PC-3 (cell line): Measurements from ENCODE around the gene PSMG3. TPM values are rescaled to one million over a fixed set of nuclear protein-coding genes. Genes with fewer than 3 reads are reported as not detected.

Experiments used
- ATAC-seq: fragments of 200-7000 bp; cut with Tn5 transposase; 2 replicates; pipeline ENCODE4 v1.9.1; 2020; ENCODE audit warnings: mild to moderate bottlenecking, moderate library complexity
- BruUV-seq: library from RNA; stranded (reverse); fragments of 400-500 nt; replicated peaks from 2 replicates; lab custom pipeline; 2021; lab: Mats Ljungman, UMichigan
- CTCF ChIA-PET: fragments of 300-600 bp; sonication (Branson Sonifier 250); formaldehyde crosslinking; loops from one replicate; lab custom pipeline; 2022; ENCODE audit warnings: antibody characterized with exemption; lab: Charles Lee
- POLR2A ChIA-PET: fragments of 300-600 bp; sonication (Branson Sonifier 250); formaldehyde crosslinking; loops from one replicate; lab custom pipeline; 2022; ENCODE audit warnings: antibody characterized with exemption; ENCODE audit not compliant: unreplicated experiment; lab: Charles Lee
- DNase-seq: peaks from one replicate; pipeline ENCODE4 v3.0.0-alpha.2; 2015
- H2AFZ ChIP-seq: fragments of 300-600 bp; sonication (generic); 2 replicates; pipeline ENCODE4 v1.6.0; 2016; ENCODE audit warnings: antibody characterized with exemption, low read length
- H3F3A ChIP-seq: fragments of 300-600 bp; sonication (generic); one replicate; pipeline ENCODE4 v1.6.0; 2017; ENCODE audit warnings: antibody characterized with exemption, low read length, control low read depth, mild to moderate bottlenecking; ENCODE audit not compliant: unreplicated experiment
- H3K27ac ChIP-seq: fragments of 300-600 bp; sonication (generic); 2 replicates; pipeline ENCODE4 v1.5.1; 2016; ENCODE audit warnings: mild to moderate bottlenecking, low read length
- H3K27me3 ChIP-seq: fragments of 300-600 bp; sonication (generic); 2 replicates; pipeline ENCODE4 v1.6.1; 2016; ENCODE audit warnings: low read length, mixed read lengths
- H3K36me3 ChIP-seq: fragments of 300-600 bp; sonication (generic); 2 replicates; pipeline ENCODE4 v1.6.1; 2016; ENCODE audit warnings: low read depth, mixed run types, low read length, mixed read lengths
- H3K4me1 ChIP-seq: fragments of 300-600 bp; sonication (generic); 2 replicates; pipeline ENCODE4 v1.5.1; 2016; ENCODE audit warnings: low read length; ENCODE audit not compliant: insufficient read depth
- H3K4me2 ChIP-seq: fragments of 300-600 bp; sonication (generic); 2 replicates; pipeline ENCODE4 v1.6.0; 2016; ENCODE audit warnings: low read length
- H3K4me3 ChIP-seq: fragments of 300-600 bp; sonication (generic); 2 replicates; pipeline ENCODE4 v1.5.1; 2016; ENCODE audit warnings: mild to moderate bottlenecking, low read length, mixed read lengths
- H3K79me2 ChIP-seq: fragments of 300-600 bp; sonication (generic); 2 replicates; pipeline ENCODE4 v1.6.1; 2017; ENCODE audit warnings: low read length, mixed read lengths
- H3K9ac ChIP-seq: fragments of 300-600 bp; sonication (generic); 2 replicates; pipeline ENCODE4 v1.6.0; 2016; ENCODE audit warnings: mild to moderate bottlenecking, low read length
- H3K9me2 ChIP-seq: fragments of 300-600 bp; sonication (generic); replicated peaks from 2 replicates; pipeline ENCODE4 v1.6.1; 2016; ENCODE audit warnings: mixed run types, low read length, mixed read lengths
- H3K9me3 ChIP-seq: fragments of 300-600 bp; sonication (generic); 2 replicates; pipeline ENCODE4 v1.6.1; 2016; ENCODE audit warnings: low read length, mixed read lengths
- H4K20me1 ChIP-seq: fragments of 300-600 bp; sonication (generic); 2 replicates; pipeline ENCODE4 v1.6.1; 2016; ENCODE audit warnings: low read length, mixed read lengths
- EZH2 ChIP-seq: fragments of 300-600 bp; sonication (generic); IDR thresholded peaks from one replicate; pipeline ENCODE4 v1.6.1; 2017; ENCODE audit warnings: antibody characterized with exemption, mild to moderate bottlenecking, low read length; ENCODE audit not compliant: unreplicated experiment
- EZH2phosphoT487 ChIP-seq: fragments of 300-600 bp; sonication (generic); IDR thresholded peaks from 2 replicates; pipeline ENCODE4 v1.6.1; 2018; ENCODE audit warnings: mild to moderate bottlenecking, antibody characterized with exemption, low read length, borderline replicate concordance
- intact Hi-C: fragments of 100-400 bp; cut with micrococcal nuclease; formaldehyde crosslinking; loops from 2 replicates; pipeline ENCODE4 v1.9.0; 2023
- total RNA-seq: library from RNA; depleted of rRNA; stranded (reverse); fragments of >200 nt; gene quantifications from 2 replicates; pipeline ENCODE4 v1.2.3, GENCODE V29; 2014
- TF ChIP-seq, protein P1 (sequence below): fragments of 300-600 bp; sonication (generic); conservative IDR thresholded peaks from 2 replicates; pipeline ENCODE4 v1.5.1; 2017; ENCODE audit warnings: antibody characterized with exemption, low read depth, mild to moderate bottlenecking, low read length

PSMG3 gene
- total RNA-seq, 1 experiment from 2014 or later, result 133 TPM

DNA sequence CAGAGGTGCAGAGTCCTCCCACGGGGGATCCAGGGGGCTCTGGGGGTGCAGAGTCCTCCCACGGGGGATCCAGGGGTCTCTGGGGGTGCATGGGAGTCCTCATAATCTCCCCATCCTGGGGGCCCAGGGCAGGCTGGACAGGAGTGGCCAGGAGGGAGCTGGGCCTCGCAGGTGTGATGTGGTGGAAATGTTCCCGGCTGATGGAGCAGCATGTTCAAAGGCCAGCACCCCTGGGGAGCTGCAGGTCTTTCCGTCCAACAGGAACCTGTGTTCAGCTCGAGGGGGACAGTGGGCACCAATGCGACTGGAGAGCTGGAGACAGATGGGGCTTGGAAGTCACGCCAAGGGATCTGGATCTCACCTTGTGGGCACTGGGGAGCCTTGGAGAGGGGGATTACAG is 38.5 kb upstream of the PSMG3 start:
- Histone ChIP-seq H4K20me1 (no peaks in the 10 kb centered on the region), H3K9me2 (no peaks in the 10 kb centered on the region), H3K27ac (no peak overlapping the region), H3K36me3 (no peaks in the 10 kb centered on the region), H2AFZ (no peak overlapping the region), H3K27me3 (peaks cover 23% of the 10 kb centered on the region), H3K9me3 (no peaks in the 10 kb centered on the region), H3K4me1 (no peaks in the 10 kb centered on the region), H3F3A (no peaks in the 10 kb centered on the region), H3K4me2 (no peak overlapping the region), H3K4me3 (no peak overlapping the region), H3K79me2 (no peaks in the 10 kb centered on the region), H3K9ac (no peak overlapping the region)
- ChIA-PET POLR2A (no interaction called here), CTCF (no interaction called here)
- TF ChIP-seq, protein P1, sequence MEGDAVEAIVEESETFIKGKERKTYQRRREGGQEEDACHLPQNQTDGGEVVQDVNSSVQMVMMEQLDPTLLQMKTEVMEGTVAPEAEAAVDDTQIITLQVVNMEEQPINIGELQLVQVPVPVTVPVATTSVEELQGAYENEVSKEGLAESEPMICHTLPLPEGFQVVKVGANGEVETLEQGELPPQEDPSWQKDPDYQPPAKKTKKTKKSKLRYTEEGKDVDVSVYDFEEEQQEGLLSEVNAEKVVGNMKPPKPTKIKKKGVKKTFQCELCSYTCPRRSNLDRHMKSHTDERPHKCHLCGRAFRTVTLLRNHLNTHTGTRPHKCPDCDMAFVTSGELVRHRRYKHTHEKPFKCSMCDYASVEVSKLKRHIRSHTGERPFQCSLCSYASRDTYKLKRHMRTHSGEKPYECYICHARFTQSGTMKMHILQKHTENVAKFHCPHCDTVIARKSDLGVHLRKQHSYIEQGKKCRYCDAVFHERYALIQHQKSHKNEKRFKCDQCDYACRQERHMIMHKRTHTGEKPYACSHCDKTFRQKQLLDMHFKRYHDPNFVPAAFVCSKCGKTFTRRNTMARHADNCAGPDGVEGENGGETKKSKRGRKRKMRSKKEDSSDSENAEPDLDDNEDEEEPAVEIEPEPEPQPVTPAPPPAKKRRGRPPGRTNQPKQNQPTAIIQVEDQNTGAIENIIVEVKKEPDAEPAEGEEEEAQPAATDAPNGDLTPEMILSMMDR, result no peak
- TF ChIP-seq EZH2phosphoT487 (no peak), EZH2 (no peak)
- intact Hi-C loops, result no loop called here
- DNase-seq (no peak), ATAC-seq (no peak)
- BruUV-seq, result no TSS peak

DNA sequence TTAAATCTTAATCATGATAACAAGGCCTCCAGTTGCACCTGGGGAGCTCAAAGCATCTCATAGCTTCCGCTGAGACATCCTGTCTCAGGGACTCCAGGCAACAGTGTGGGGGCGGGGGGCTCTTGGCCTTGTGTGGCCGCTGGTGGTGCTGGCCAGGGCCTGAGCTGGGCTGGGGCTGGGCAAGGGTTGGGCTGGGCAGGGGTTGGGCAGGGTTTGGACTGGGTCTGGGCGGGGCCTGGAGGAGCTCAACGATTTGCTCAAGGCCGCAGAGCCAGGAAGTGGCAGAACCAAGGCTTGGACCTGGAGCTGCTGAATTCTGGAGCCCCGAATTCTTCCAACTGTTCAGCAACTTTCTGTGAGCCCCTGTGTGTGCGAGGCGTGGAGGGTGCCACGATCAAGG is 37.9 kb upstream of the PSMG3 start:
- intact Hi-C loops, result no loop called here
- Histone ChIP-seq H3K4me3 (no peak overlapping the region), H3K9ac (no peak overlapping the region), H3K79me2 (no peaks in the 10 kb centered on the region), H3K9me3 (no peaks in the 10 kb centered on the region), H3K4me1 (no peaks in the 10 kb centered on the region), H4K20me1 (no peaks in the 10 kb centered on the region), H3K27me3 (peaks cover 23% of the 10 kb centered on the region), H3K36me3 (no peaks in the 10 kb centered on the region), H3F3A (no peaks in the 10 kb centered on the region), H2AFZ (no peak overlapping the region), H3K9me2 (no peaks in the 10 kb centered on the region), H3K27ac (no peak overlapping the region), H3K4me2 (no peak overlapping the region)
- ChIA-PET CTCF (no interaction called here), POLR2A (interaction anchor here (0.6 kb wide), 1 partner anchor 103 kb away, joined by 4 read pairs; no protein-coding TSS in a partner anchor)
- ATAC-seq (peak; percentile 56; the same call in 1 of the 2 replicates), DNase-seq (no peak)
- TF ChIP-seq, protein P1, result no peak
- TF ChIP-seq EZH2 (no peak), EZH2phosphoT487 (no peak)
- BruUV-seq, result no TSS peak

DNA sequence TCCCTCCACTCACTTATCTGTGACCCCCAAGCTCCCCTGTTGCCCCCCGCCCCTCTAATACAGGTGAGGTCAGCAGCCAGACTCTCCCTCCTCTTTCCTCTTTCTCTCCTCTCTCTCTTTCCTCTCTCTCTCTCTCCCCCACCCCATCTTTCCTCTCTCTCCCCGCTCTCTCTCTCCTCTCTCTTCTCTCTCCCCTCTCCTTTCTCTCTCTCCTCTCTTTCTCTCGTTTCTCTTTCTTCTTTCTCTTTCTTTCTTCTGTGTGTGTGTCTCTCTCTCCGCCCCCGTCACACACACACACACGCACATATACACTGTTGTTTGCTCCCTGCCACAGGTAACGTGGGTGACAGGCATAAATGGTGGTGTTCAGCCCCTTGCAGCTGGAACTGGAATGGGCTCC is 37.2 kb upstream of the PSMG3 start:
- TF ChIP-seq, protein P1, result no peak
- TF ChIP-seq EZH2phosphoT487, result no peak
- no peak for TF ChIP-seq EZH2
- no peaks in the 10 kb centered on the region for H3K36me3 ChIP-seq
- H3K4me1 ChIP-seq, result no peaks in the 10 kb centered on the region
- no peak for ATAC-seq
- H3F3A ChIP-seq, result no peaks in the 10 kb centered on the region
- no peak overlapping the region for H3K4me2 ChIP-seq
- no peak overlapping the region for H3K27ac ChIP-seq
- DNase-seq, result no peak
- intact Hi-C loops, result no loop called here
- ChIA-PET CTCF (no interaction called here), POLR2A (no interaction called here)
- no peaks in the 10 kb centered on the region for H3K9me3 ChIP-seq
- BruUV-seq, result no TSS peak
- no peak overlapping the region for H2AFZ ChIP-seq
- no peak overlapping the region for H3K9ac ChIP-seq
- H3K27me3 ChIP-seq, result peaks cover 23% of the 10 kb centered on the region
- H3K4me3 ChIP-seq, result no peak overlapping the region
- H3K79me2 ChIP-seq, result no peaks in the 10 kb centered on the region
- no peaks in the 10 kb centered on the region for H3K9me2 ChIP-seq
- H4K20me1 ChIP-seq, result no peaks in the 10 kb centered on the region
